Measurements from ENCODE around the gene HFM1. TPM values are rescaled to one million over a fixed set of nuclear protein-coding genes. Genes with fewer than 3 reads are reported as not detected.
"Not testable (repeated sequence)": the region's sequence is repeated elsewhere in the genome, so short reads cannot be mapped to it uniquely, and the experiment has no call there.

HFM1 gene
- total and polyA plus RNA-seq, 9 of the 15 experiments (the other 6 are each of a cell fraction or from before 2014, with no cell fraction given) = 1.5 to 6.4 (median 3.7) TPM

DNA sequence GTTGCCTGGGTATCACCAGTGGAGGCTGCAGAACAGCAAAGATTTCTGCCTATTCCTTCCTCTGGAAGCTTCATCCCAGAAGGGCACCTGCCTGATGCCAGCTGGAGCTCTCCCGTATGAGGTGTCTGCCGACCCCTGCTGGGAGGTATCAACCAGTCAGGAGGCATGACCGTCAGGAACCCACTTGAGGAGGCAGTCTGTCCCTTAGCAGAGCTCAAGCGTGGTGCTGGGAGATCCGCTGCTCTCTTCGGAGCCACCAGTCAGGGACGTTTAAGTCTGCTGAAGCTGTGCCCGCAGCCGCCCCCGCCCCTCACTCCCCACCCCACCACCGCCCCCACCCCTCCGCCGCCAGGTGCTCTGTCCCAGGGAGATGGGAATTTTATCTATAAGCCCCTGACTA is 23.1 kb upstream of the HFM1 start (continued):
- TF ChIP-seq HBP1 (CRISPR knock-in tag; IDR thresholded peaks at IDR 0.05) (no peak), DNMT1 (IDR thresholded peaks at IDR 0.05) (no peak), TEAD4 (IDR thresholded peaks at IDR 0.05; ENCODE audit: low read length) (no peak), TEAD4 (CRISPR knock-in tag; IDR thresholded peaks at IDR 0.05; ENCODE audit: borderline replicate concordance) (no peak), CBX1 (IDR thresholded peaks at IDR 0.05; ENCODE audit: low read depth) (no peak), MXI1 (IDR thresholded peaks at IDR 0.05; ENCODE audit: low read depth, low read length) (no peak)
- TF ChIP-seq, protein P1, sequence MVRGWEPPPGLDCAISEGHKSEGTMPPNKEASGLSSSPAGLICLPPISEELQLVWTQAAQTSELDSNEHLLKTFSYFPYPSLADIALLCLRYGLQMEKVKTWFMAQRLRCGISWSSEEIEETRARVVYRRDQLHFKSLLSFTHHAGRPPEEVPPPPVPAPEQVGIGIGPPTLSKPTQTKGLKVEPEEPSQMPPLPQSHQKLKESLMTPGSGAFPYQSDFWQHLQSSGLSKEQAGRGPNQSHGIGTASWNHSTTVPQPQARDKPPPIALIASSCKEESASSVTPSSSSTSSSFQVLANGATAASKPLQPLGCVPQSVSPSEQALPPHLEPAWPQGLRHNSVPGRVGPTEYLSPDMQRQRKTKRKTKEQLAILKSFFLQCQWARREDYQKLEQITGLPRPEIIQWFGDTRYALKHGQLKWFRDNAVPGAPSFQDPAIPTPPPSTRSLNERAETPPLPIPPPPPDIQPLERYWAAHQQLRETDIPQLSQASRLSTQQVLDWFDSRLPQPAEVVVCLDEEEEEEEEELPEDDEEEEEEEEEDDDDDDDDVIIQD (CRISPR knock-in tag; IDR thresholded peaks at IDR 0.05) = no peak

GRCh38 chr1:91422523-91422922 is 17.9 kb upstream of the HFM1 start:
- H3K4me2 ChIP-seq (ENCODE audit: insufficient read depth, low read length); H3K4me3 ChIP-seq; intact Hi-C loops (cut with micrococcal nuclease); H2AFZ ChIP-seq (ENCODE audit: low read depth, low read length); H4K20me1 ChIP-seq (replicated peaks; ENCODE audit: control insufficient read depth, insufficient read depth, low read length); POLR2A ChIA-PET; H3K27ac ChIP-seq (ENCODE audit: extremely low read depth, low read depth, low read length); H3K27me3 ChIP-seq (ENCODE audit: control insufficient read depth in 2 of 2, insufficient read depth in 2 of 2, low read length in 2 of 2); FAIRE-seq; H3K9ac ChIP-seq (ENCODE audit: insufficient read depth in 1 of 2, low read depth in 2 of 2, low read length in 2 of 2); H3K4me1 ChIP-seq (replicated peaks in 1 of 2; ENCODE audit: control insufficient read depth in 2 of 2, insufficient read depth in 2 of 2, low read length in 2 of 2); in situ Hi-C loops (cut with MboI); BruUV-seq (replicated peaks); CTCF ChIA-PET (ENCODE audit: low intra/inter-chr PET ratio); H3K36me3 ChIP-seq (ENCODE audit: control insufficient read depth, insufficient read depth, low read length); H3K79me2 ChIP-seq (ENCODE audit: control insufficient read depth, insufficient read depth, low read length); H3K9me1 ChIP-seq (ENCODE audit: control insufficient read depth, insufficient read depth, low read length); H3K9me3 ChIP-seq (replicated peaks; ENCODE audit: control insufficient read depth, insufficient read depth, low read depth, low read length); DNase-seq (ENCODE audit: extremely low read depth in 1 of 4, low spot score in 3 of 4); ATAC-seq: not testable (repeated sequence)
- WGBS (ENCODE audit: insufficient coverage, low coverage, missing lambda C conversion rate) = 7% methylated on average over 4 of the region's 4 CpGs
- TF ChIP-seq ZNF146 (CRISPR knock-in tag; IDR thresholded peaks at IDR 0.05; ENCODE audit: unreplicated experiment) = peak; percentile 66

Data from K562 (cell line).